ENCODE measurements around the gene RALGDS. TPM values are rescaled to one million over a fixed set of nuclear protein-coding genes. Genes with fewer than 3 reads are reported as not detected.
"Not testable (repeated sequence)": the region's sequence is repeated elsewhere in the genome, so short reads cannot be mapped to it uniquely, and the experiment has no call there.

RALGDS gene
- total and polyA plus RNA-seq, 2 donors (not counting 3 experiments of a cell fraction or from before 2014, with no cell fraction given): 41.4 to 60.0 TPM

GRCh38 chr9:133094842-133095393 is 26.1 kb downstream of the RALGDS start:
- intact Hi-C loops (cut with micrococcal nuclease): no loop called here
- POLR2A ChIA-PET: no interaction called here
- CTCF ChIA-PET: interaction anchor here (5.6 kb wide), 1 partner anchor 49 kb away, joined by 23 read pairs; no protein-coding TSS in a partner anchor

GRCh38 chr9:133094351-133094750 is 26.7 kb downstream of the RALGDS start:
- H3K9me1 ChIP-seq (replicated peaks; ENCODE audit: control insufficient read depth, extremely low read depth, insufficient read depth, low read length); H3K27me3 ChIP-seq (ENCODE audit: control insufficient read depth in 2 of 2, insufficient read depth in 2 of 2, low read length in 2 of 2); BruUV-seq (replicated peaks); H4K20me1 ChIP-seq (replicated peaks; ENCODE audit: control insufficient read depth, extremely low read depth, insufficient read depth, low read length); FAIRE-seq; POLR2A ChIA-PET; H3K4me2 ChIP-seq (ENCODE audit: insufficient read depth, low read length); H3K79me2 ChIP-seq (ENCODE audit: control insufficient read depth, insufficient read depth, low read length); intact Hi-C loops (cut with micrococcal nuclease); H3K27ac ChIP-seq (ENCODE audit: insufficient read depth, low read depth, low read length); dilution Hi-C loops (cut with MboI; ENCODE audit: extremely low pct_ligation_motif_present, low sequenced_read_pairs); H3K4me1 ChIP-seq (ENCODE audit: control insufficient read depth, extremely low read depth, insufficient read depth, low read length); DNase-seq (ENCODE audit: low read depth, low spot score); H3K9ac ChIP-seq (replicated peaks; ENCODE audit: extremely low read depth, insufficient read depth, low read length); H3K4me3 ChIP-seq (replicated peaks in 1 of 3; ENCODE audit: insufficient read depth in 1 of 3, low read depth in 1 of 3, low read length in 3 of 3); H3K9me3 ChIP-seq (replicated peaks; ENCODE audit: control insufficient read depth, insufficient read depth, low read length); H2AFZ ChIP-seq (ENCODE audit: low read depth, low read length): not testable (repeated sequence)
- CTCF ChIA-PET: interaction anchor here (0.7 to 5.6 kb wide), 4 partner anchors 10 to 68 kb away, joined by 3 to 23 read pairs (median 3); partner anchors contain the start of gene GTF3C5
- H3K36me3 ChIP-seq (ENCODE audit: control insufficient read depth in 2 of 2, extremely low read depth in 1 of 2, insufficient read depth in 2 of 2, low read length in 2 of 2): peaks cover 2 to 13% of the 10 kb centered on the region in 2 experiments

More at GRCh38 chr9:133094842-133095393, 26.1 kb downstream of the RALGDS start:
- dilution Hi-C loops (cut with MboI; ENCODE audit: extremely low pct_ligation_motif_present, low sequenced_read_pairs): no loop called here
- FAIRE-seq (no peak), DNase-seq (ENCODE audit: low read depth, low spot score) (no peak)
- no peak overlapping the region for H2AFZ ChIP-seq (ENCODE audit: low read depth, low read length)
- no peaks in the 10 kb centered on the region for H3K9me1 ChIP-seq (replicated peaks; ENCODE audit: control insufficient read depth, extremely low read depth, insufficient read depth, low read length)
- H3K4me3 ChIP-seq (replicated peaks in 1 of 3; ENCODE audit: insufficient read depth in 1 of 3, low read depth in 1 of 3, low read length in 3 of 3): no peak overlapping the region
- no peak overlapping the region for H3K4me2 ChIP-seq (ENCODE audit: insufficient read depth, low read length)
- no peak overlapping the region for H3K9ac ChIP-seq (replicated peaks; ENCODE audit: extremely low read depth, insufficient read depth, low read length)
- no TSS peak for BruUV-seq (replicated peaks)
- H4K20me1 ChIP-seq (replicated peaks; ENCODE audit: control insufficient read depth, extremely low read depth, insufficient read depth, low read length): no peaks in the 10 kb centered on the region
- H3K27ac ChIP-seq (ENCODE audit: insufficient read depth, low read depth, low read length): no peak overlapping the region
- no peaks in the 10 kb centered on the region for H3K79me2 ChIP-seq (ENCODE audit: control insufficient read depth, insufficient read depth, low read length)
- no peaks in the 10 kb centered on the region for H3K9me3 ChIP-seq (replicated peaks; ENCODE audit: control insufficient read depth, insufficient read depth, low read length)
- H3K4me1 ChIP-seq (ENCODE audit: control insufficient read depth, extremely low read depth, insufficient read depth, low read length): no peaks in the 10 kb centered on the region
- H3K27me3 ChIP-seq (ENCODE audit: control insufficient read depth in 2 of 2, insufficient read depth in 2 of 2, low read length in 2 of 2): no peaks in the 10 kb centered on the region
- TF ChIP-seq POLR2AphosphoS5 (IDR thresholded peaks at IDR 0.05; ENCODE audit: insufficient read depth, low read depth, low read length): no peak
- no peak for TF ChIP-seq MAX (IDR thresholded peaks at IDR 0.05; ENCODE audit: insufficient read depth, insufficient read length)
- no peak for TF ChIP-seq MYC (IDR thresholded peaks at IDR 0.05; ENCODE audit: low read depth, low read length)
- no peak for TF ChIP-seq EZH2 (IDR thresholded peaks at IDR 0.05; ENCODE audit: borderline replicate concordance, low read depth, low read length, severe bottlenecking)
- no peak for TF ChIP-seq GATA2 (IDR thresholded peaks at IDR 0.05; ENCODE audit: insufficient read depth, insufficient read length, low read depth, low read length)
- H3K36me3 ChIP-seq (ENCODE audit: control insufficient read depth in 2 of 2, extremely low read depth in 1 of 2, insufficient read depth in 2 of 2, low read length in 2 of 2): peaks cover 2 to 16% of the 10 kb centered on the region in 2 experiments

Measured in endothelial cell of umbilical vein (primary cell).